ENCODE data around the gene ITGB7.

DNA sequence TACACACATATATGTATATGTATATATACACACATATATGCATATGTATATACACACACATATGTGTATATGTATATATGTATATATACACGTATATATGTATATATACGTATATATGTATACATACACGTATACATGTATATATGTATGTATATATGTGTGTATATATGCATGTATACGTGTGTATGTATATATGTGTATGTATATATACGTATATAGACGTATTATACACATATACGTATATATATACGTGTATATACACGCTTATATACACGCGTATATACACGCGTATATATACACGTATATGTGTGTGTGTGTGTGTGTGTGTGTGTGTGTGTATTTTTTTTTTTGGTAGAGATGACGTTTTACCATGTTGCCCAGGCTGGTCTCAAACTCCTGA lies 59.4 kb downstream of the ITGB7 start:
- TF ChIP-seq ZFP36 (IDR thresholded peaks at IDR 0.05; ENCODE audit: low read depth, low read length, partially characterized antibody) = no peak
- TF ChIP-seq, protein P1, sequence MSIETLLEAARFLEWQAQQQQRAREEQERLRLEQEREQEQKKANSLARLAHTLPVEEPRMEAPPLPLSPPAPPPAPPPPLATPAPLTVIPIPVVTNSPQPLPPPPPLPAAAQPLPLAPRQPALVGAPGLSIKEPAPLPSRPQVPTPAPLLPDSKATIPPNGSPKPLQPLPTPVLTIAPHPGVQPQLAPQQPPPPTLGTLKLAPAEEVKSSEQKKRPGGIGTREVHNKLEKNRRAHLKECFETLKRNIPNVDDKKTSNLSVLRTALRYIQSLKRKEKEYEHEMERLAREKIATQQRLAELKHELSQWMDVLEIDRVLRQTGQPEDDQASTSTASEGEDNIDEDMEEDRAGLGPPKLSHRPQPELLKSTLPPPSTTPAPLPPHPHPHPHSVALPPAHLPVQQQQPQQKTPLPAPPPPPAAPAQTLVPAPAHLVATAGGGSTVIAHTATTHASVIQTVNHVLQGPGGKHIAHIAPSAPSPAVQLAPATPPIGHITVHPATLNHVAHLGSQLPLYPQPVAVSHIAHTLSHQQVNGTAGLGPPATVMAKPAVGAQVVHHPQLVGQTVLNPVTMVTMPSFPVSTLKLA (conservative IDR thresholded peaks at IDR 0.05) = no peak
- TF ChIP-seq, protein P2, sequence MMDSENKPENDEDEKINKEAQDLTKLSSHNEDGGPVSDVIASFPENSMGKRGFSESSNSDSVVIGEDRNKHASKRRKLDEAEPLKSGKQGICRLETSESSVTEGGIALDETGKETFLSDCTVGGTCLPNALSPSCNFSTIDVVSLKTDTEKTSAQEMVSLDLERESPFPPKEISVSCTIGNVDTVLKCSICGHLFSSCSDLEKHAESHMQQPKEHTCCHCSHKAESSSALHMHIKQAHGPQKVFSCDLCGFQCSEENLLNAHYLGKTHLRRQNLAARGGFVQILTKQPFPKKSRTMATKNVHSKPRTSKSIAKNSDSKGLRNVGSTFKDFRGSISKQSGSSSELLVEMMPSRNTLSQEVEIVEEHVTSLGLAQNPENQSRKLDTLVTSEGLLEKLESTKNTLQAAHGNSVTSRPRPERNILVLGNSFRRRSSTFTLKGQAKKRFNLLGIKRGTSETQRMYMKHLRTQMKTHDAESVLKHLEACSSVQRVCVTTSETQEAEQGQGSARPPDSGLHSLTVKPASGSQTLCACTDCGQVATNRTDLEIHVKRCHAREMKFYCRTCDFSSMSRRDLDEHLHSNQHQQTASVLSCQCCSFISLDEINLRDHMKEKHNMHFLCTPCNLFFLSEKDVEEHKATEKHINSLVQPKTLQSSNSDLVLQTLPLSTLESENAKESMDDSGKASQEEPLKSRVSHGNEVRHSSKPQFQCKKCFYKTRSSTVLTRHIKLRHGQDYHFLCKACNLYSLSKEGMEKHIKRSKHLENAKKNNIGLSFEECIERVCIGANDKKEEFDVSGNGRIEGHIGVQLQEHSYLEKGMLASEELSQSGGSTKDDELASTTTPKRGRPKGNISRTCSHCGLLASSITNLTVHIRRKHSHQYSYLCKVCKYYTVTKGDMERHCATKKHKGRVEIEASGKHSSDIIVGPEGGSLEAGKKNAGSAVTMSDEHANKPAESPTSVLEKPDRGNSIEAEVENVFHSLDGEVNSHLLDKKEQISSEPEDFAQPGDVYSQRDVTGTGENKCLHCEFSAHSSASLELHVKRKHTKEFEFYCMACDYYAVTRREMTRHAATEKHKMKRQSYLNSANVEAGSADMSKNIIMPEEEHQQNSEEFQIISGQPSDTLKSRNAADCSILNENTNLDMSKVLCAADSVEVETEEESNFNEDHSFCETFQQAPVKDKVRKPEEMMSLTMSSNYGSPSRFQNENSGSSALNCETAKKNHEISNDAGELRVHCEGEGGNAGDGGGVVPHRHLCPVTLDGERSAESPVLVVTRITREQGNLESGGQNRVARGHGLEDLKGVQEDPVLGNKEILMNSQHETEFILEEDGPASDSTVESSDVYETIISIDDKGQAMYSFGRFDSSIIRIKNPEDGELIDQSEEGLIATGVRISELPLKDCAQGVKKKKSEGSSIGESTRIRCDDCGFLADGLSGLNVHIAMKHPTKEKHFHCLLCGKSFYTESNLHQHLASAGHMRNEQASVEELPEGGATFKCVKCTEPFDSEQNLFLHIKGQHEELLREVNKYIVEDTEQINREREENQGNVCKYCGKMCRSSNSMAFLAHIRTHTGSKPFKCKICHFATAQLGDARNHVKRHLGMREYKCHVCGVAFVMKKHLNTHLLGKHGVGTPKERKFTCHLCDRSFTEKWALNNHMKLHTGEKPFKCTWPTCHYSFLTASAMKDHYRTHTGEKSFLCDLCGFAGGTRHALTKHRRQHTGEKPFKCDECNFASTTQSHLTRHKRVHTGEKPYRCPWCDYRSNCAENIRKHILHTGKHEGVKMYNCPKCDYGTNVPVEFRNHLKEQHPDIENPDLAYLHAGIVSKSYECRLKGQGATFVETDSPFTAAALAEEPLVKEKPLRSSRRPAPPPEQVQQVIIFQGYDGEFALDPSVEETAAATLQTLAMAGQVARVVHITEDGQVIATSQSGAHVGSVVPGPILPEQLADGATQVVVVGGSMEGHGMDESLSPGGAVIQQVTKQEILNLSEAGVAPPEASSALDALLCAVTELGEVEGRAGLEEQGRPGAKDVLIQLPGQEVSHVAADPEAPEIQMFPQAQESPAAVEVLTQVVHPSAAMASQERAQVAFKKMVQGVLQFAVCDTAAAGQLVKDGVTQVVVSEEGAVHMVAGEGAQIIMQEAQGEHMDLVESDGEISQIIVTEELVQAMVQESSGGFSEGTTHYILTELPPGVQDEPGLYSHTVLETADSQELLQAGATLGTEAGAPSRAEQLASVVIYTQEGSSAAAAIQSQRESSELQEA (IDR thresholded peaks at IDR 0.05; ENCODE audit: low read depth) = no peak
- TF ChIP-seq HDGF (IDR thresholded peaks at IDR 0.05) = no peak
- TF ChIP-seq ARNT (IDR thresholded peaks at IDR 0.05) = no peak
- no peak for TF ChIP-seq ZNF175 (CRISPR knock-in tag; IDR thresholded peaks at IDR 0.05; ENCODE audit: low read depth)
- TF ChIP-seq, protein P3, sequence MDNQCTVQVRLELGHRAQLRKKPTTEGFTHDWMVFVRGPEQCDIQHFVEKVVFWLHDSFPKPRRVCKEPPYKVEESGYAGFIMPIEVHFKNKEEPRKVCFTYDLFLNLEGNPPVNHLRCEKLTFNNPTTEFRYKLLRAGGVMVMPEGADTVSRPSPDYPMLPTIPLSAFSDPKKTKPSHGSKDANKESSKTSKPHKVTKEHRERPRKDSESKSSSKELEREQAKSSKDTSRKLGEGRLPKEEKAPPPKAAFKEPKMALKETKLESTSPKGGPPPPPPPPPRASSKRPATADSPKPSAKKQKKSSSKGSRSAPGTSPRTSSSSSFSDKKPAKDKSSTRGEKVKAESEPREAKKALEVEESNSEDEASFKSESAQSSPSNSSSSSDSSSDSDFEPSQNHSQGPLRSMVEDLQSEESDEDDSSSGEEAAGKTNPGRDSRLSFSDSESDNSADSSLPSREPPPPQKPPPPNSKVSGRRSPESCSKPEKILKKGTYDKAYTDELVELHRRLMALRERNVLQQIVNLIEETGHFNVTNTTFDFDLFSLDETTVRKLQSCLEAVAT (IDR thresholded peaks at IDR 0.05) = no peak
- no peak for TF ChIP-seq SP2 (IDR thresholded peaks at IDR 0.05; ENCODE audit: extremely low read depth, low read depth, low read length, poor library complexity, severe bottlenecking)
- no peak for TF ChIP-seq ESRRA (IDR thresholded peaks at IDR 0.05; ENCODE audit: borderline replicate concordance, low read depth)
- TF ChIP-seq ZSCAN29 (IDR thresholded peaks at IDR 0.05) = no peak
